Measurements from ENCODE around the gene RAB44. TPM values are rescaled to one million over a fixed set of nuclear protein-coding genes. Genes with fewer than 3 reads are reported as not detected.
"Not testable (repeated sequence)": the region's sequence is repeated elsewhere in the genome, so short reads cannot be mapped to it uniquely, and the experiment has no call there.

The RAB44 gene
- total and polyA plus RNA-seq, 7 donors: 0.01 to 0.06 TPM; not detected in 5

DNA sequence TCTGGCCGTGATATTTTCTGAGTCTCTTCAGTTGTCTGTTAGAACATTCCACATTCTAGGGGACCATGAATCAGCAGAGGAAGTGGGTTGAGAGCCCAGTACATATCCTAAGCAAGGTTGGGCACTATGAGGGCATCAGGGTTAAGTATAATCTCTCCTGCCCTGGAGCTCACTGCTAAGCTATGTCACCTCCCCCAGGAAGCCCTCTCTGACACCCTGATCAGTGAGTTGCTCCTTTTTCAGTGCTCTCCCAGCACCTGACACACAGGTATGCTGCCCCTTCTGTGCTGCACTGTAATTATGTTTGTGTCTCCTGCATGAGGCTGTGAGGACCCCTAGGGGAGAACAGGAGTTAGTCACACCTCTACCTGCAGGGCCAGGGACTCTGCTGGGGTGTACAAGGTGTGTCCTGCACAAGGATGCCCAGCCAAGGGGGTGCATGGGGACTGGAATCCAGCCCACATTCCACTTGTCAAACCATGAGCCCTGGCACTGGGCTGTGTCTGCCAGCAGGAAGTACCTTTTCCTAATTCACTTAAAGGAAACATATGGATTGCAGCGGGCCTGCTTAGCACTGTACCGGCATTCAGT is 3.9 kb downstream of the RAB44 start:
- Histone ChIP-seq H3K4me3 (no peak overlapping the region), H3K9me3 (peaks cover 4% of the 10 kb centered on the region), H3K36me3 (ENCODE audit: insufficient read depth in 1 of 2, low read depth in 1 of 2) (no peaks in the 10 kb centered on the region), H3K27me3 (ENCODE audit: insufficient read depth in 3 of 3, low read length in 2 of 3) (no peaks in the 10 kb centered on the region), H3K4me1 (no peaks in the 10 kb centered on the region), H3K27ac (no peak overlapping the region)
- intact Hi-C loops (cut with DNase I): no loop called here
- DNase-seq: peak in 1 of 2 donors; percentile 11
- peak in 1 of 4 donors; percentile 34 for ATAC-seq
- WGBS, 3 donors: 88 to 94% (median 92%) methylated on average over 3 of the region's 3 CpGs
- TF ChIP-seq, protein P1, sequence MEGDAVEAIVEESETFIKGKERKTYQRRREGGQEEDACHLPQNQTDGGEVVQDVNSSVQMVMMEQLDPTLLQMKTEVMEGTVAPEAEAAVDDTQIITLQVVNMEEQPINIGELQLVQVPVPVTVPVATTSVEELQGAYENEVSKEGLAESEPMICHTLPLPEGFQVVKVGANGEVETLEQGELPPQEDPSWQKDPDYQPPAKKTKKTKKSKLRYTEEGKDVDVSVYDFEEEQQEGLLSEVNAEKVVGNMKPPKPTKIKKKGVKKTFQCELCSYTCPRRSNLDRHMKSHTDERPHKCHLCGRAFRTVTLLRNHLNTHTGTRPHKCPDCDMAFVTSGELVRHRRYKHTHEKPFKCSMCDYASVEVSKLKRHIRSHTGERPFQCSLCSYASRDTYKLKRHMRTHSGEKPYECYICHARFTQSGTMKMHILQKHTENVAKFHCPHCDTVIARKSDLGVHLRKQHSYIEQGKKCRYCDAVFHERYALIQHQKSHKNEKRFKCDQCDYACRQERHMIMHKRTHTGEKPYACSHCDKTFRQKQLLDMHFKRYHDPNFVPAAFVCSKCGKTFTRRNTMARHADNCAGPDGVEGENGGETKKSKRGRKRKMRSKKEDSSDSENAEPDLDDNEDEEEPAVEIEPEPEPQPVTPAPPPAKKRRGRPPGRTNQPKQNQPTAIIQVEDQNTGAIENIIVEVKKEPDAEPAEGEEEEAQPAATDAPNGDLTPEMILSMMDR (IDR thresholded peaks at IDR 0.05): no peak

DNA sequence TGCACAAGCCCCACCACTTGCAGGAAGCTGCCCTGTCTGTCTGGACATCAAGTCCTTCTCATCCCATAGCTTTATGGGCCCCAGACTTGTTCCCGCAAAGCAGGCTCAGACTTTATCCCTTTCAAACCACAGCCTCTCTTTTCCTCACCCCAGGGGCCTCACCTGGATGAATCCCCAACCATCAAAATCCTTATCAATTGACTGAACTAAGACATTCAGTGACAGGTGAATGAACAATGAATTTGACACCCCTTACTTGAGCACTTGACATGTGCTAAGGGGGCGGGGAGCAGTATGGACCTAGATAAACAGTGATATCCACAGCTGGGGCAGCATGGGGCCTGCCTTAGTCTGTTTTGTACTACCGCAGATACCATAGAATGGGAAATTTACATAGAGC is 5.0 kb downstream of the RAB44 start:
- 92 to 96% (median 93%) methylated on average over 3 of the region's 3 CpGs for WGBS, 3 donors
- DNase-seq: peak in 1 of 2 donors; percentile 18

GRCh38 chr6:36703081-36703606 is 5.5 kb downstream of the RAB44 start:
- Histone ChIP-seq H3K36me3 (ENCODE audit: insufficient read depth in 1 of 2, low read depth in 1 of 2) (no peaks in the 10 kb centered on the region), H3K27me3 (ENCODE audit: insufficient read depth in 3 of 3, low read length in 2 of 3) (no peaks in the 10 kb centered on the region), H3K9me3 (no peaks in the 10 kb centered on the region), H3K4me1 (no peaks in the 10 kb centered on the region), H3K4me3 (no peak overlapping the region), H3K27ac (no peak overlapping the region)
- DNase-seq (peak in 1 of 2 donors; percentile 7), ATAC-seq (no peak)
- WGBS, 3 donors: 90 to 96% (median 91%) methylated on average over 5 of the region's 5 CpGs
- TF ChIP-seq, protein P1 (IDR thresholded peaks at IDR 0.05): no peak
- intact Hi-C loops (cut with DNase I): no loop called here

More for the DNA sequence above, 5.0 kb downstream of the RAB44 start:
- Histone ChIP-seq H3K36me3 (ENCODE audit: insufficient read depth in 1 of 2, low read depth in 1 of 2) (no peaks in the 10 kb centered on the region), H3K27me3 (ENCODE audit: insufficient read depth in 3 of 3, low read length in 2 of 3) (no peaks in the 10 kb centered on the region), H3K4me1 (no peaks in the 10 kb centered on the region), H3K9me3 (no peaks in the 10 kb centered on the region), H3K4me3 (no peak overlapping the region), H3K27ac (no peak overlapping the region)
- ATAC-seq: no peak
- TF ChIP-seq, protein P1 (IDR thresholded peaks at IDR 0.05): no peak
- intact Hi-C loops (cut with DNase I): no loop called here

DNA sequence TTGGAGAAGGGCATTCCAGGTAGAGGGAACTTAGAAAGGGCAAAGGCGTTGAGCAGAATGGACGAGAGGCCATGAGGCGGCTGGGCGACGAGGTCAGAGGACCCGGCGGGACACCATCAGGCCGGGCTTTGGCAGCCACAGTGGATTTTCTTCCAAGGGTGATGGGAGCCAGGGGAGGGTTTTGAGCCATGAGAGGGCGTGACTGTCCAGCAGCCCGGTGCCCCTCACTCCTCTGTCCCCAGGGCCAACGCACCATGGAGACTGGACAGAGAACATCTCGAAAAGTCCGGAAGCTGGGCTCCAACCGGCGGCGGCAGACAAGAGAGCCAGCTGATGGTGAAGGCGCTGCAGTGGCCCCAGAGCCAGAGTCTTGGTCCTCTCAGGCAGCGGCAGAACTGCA is 6.4 kb downstream of the RAB44 start:
- peak in 1 of 2 donors; percentile 39 for DNase-seq
- intact Hi-C loops (cut with DNase I): no loop called here
- ATAC-seq: no peak
- WGBS, 3 donors: 88 to 89% (median 89%) methylated on average over 18 of the region's 18 CpGs
- TF ChIP-seq, protein P1 (IDR thresholded peaks at IDR 0.05): no peak
- H3K27ac ChIP-seq: no peak overlapping the region
- H3K4me3 ChIP-seq: no peak overlapping the region
- no peaks in the 10 kb centered on the region for H3K4me1 ChIP-seq
- H3K9me3 ChIP-seq: no peaks in the 10 kb centered on the region
- H3K27me3 ChIP-seq (ENCODE audit: insufficient read depth in 3 of 3, low read length in 2 of 3): no peaks in the 10 kb centered on the region
- no peaks in the 10 kb centered on the region for H3K36me3 ChIP-seq (ENCODE audit: insufficient read depth in 1 of 2, low read depth in 1 of 2)

GRCh38 chr6:36704961-36705577 is 7.4 kb downstream of the RAB44 start:
- WGBS, 3 donors: 74 to 80% (median 79%) methylated on average over 7 of the region's 7 CpGs
- ATAC-seq; H3K36me3 ChIP-seq (ENCODE audit: insufficient read depth in 1 of 2, low read depth in 1 of 2); H3K4me1 ChIP-seq; H3K9me3 ChIP-seq; H3K27me3 ChIP-seq (ENCODE audit: insufficient read depth in 3 of 3, low read length in 2 of 3); DNase-seq; H3K4me3 ChIP-seq; H3K27ac ChIP-seq; intact Hi-C loops (cut with DNase I): not testable (repeated sequence)

Measured in psoas muscle (tissue), 8 donors.